Neuron (in vitro differentiated cells): ENCODE results near the gene RAD21L1.

Experiments
- H2AFZ ChIP-seq: one replicate; pipeline ENCODE4 v1.6.1; 2013; ENCODE audit warnings: low read depth, mild to moderate bottlenecking, inconsistent platforms, low read length, moderate library complexity
- H3K27me3 ChIP-seq: one replicate; pipeline ENCODE4 v1.6.1; 2013; ENCODE audit warnings: low read length; ENCODE audit not compliant: insufficient read depth
- H3K36me3 ChIP-seq: one replicate; pipeline ENCODE4 v1.6.1; 2013; ENCODE audit warnings: low read length; ENCODE audit not compliant: insufficient read depth
- H3K4me1 ChIP-seq: one replicate; pipeline ENCODE4 v1.6.1; 2013; ENCODE audit warnings: low read length; ENCODE audit not compliant: insufficient read depth
- H3K4me3 ChIP-seq: 2 replicates; pipeline ENCODE4 v1.5.1; 2013; ENCODE audit warnings: mild to moderate bottlenecking, low read length, moderate library complexity
- H3K9me3 ChIP-seq: one replicate; pipeline ENCODE4 v1.6.1; 2013; ENCODE audit warnings: low read length

RAD21L1 gene

DNA sequence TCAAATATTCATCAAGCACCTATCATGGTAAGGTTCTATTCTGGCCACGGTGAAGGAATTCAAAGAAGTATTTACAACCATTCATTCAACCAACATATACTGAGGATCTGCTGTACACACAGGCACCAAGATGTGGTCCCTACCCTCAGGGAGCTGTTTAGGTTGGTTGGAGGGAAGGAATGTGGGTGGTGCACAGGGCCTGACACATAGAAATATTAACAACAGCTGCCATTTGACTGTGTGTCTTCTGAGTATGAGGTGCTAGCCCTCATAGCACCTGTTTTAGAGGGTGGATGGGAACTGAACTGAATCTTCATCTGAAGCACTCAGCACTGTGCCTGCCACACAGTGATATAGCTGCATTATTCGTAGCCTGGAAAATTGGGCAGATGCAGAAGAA lies 47.5 kb downstream of the RAD21L1 start:
- no peak overlapping the region for H3K4me3 ChIP-seq
- H3K27me3 ChIP-seq: peaks cover 34% of the 10 kb centered on the region
- H3K4me1 ChIP-seq: no peaks in the 10 kb centered on the region
- H2AFZ ChIP-seq: no peak overlapping the region
- no peaks in the 10 kb centered on the region for H3K9me3 ChIP-seq
- H3K36me3 ChIP-seq: no peaks in the 10 kb centered on the region

DNA sequence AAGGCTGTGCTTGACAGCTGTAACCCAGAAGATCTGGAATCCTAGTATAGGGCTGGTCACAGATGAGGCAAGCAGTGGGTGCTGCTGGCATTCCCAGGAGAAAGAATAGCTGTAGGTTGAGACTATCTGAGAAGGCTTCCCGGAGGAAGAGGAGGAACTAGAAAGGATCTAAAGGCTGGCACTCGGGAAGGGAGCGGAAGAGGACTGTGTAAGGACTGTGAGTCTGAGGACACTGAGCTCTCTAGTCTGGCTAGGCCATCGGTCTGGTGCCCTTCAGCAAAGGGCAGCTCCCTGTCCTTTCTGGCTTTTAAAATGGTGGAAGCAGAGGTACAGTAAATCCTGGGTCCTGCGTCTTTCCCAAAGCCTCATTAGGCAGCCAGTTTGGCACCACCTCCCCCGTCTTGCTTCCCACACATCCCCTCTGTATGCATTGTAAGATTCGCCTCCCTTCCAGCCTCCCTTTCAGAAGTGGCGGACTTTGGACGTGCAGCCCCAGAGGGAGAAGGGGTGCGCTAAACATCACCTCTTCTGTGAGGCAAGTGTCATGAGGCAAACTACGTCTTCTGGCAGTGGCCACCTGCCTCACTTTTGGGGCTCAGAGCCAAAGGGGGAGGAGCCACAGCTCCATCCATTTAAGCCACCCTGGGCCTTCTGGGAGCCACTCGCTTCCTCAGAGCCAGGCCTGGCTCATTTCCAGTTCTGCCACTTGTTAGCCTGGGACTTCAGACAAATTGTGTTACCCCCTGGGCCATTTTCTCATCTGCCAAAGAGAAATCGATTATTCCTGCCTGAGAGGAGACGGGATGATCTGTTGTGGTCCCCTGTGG lies 48.9 kb downstream of the RAD21L1 start:
- H3K4me1 ChIP-seq: no peaks in the 10 kb centered on the region
- no peak overlapping the region for H3K4me3 ChIP-seq
- peaks cover 34% of the 10 kb centered on the region for H3K27me3 ChIP-seq
- H3K36me3 ChIP-seq: no peaks in the 10 kb centered on the region
- no peak overlapping the region for H2AFZ ChIP-seq
- no peaks in the 10 kb centered on the region for H3K9me3 ChIP-seq

DNA sequence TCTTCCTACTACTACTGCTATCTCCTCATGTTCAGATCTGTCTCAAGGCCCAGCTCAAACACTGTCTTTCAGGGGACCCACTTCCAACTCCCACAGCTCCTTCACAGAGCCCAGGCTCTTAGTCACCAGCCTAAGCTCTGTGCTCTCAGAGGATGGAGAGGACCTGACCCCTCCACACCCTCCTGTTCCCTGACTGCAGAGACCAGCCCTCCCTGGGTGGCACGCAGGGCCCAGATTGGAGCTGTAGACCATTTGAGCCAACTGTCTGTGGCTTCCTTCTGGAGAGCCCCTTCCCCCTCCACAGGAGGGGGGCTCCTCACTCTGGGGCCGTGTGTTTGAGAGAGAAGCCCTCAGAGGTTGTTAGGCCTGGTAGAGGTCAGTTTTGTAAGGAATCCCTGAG lies 50.1 kb downstream of the RAD21L1 start:
- H2AFZ ChIP-seq: no peak overlapping the region
- no peaks in the 10 kb centered on the region for H3K4me1 ChIP-seq
- H3K27me3 ChIP-seq: peaks cover 43% of the 10 kb centered on the region
- no peaks in the 10 kb centered on the region for H3K36me3 ChIP-seq
- no peak overlapping the region for H3K4me3 ChIP-seq
- no peaks in the 10 kb centered on the region for H3K9me3 ChIP-seq

DNA sequence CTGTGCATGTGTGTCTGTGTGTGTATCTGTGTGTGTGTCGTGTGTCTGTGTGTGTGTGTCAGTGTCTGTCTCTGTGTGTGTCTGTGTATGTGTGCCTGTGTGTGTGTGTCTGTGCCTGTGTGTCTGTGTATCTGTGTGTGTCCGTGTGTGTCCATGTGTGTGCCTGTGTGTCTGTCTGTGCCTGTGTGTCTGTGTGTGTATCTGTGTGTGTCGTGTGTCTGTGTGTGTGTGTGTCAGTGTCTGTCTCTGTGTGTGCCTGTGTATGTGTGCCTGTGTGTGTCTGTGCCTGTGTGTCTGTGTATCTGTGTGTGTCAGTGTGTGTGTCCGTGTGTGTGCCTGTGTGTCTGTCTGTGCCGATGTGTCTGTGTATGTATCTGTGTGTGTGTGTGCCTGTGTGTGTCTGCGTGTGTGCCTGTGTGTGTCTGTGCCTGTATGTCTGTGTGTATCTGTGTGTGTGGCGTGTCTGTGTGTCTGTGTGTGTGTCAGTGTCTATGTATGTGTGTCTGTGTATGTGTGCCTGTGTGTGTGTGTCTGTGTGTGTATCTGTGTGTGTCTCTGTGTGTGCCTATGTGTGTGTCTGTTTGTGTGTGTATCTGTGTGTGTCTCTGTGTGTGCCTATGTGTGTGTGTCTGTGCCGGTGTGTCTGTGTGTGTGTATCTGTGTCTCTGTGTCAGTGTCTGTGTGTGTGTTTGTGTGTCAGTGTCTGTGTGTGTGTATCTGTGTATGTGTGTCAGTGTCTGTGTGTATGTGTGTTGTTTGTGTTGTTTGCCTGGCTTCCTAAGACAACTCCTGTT lies 51.9 kb downstream of the RAD21L1 start:
- H2AFZ ChIP-seq: no peak overlapping the region
- peaks cover 55% of the 10 kb centered on the region for H3K27me3 ChIP-seq
- H3K9me3 ChIP-seq: no peaks in the 10 kb centered on the region
- H3K36me3 ChIP-seq: no peaks in the 10 kb centered on the region
- no peaks in the 10 kb centered on the region for H3K4me1 ChIP-seq
- H3K4me3 ChIP-seq: no peak overlapping the region

DNA sequence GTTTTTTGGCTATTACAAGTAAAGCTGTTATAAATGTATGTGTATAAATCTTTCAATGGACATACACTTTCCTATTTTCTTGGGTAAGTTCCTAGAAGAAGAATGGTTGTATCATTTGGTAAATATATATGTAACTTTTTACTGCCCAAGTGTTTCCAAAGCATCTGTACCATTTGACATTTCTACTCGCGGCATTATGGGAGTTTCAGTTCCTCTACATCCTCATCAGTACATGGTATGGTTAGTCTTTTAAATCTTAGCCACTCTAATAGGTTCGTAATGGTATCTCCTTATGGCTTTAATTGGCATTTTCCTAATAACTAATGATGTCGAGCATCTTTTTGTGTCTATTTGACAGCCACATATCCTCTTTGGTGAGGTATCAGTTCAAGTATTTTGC lies 53.1 kb downstream of the RAD21L1 start:
- Histone ChIP-seq H3K4me1 (no peaks in the 10 kb centered on the region), H2AFZ (no peak overlapping the region), H3K9me3 (no peaks in the 10 kb centered on the region), H3K4me3 (no peak overlapping the region), H3K27me3 (peaks cover 55% of the 10 kb centered on the region), H3K36me3 (no peaks in the 10 kb centered on the region)

DNA sequence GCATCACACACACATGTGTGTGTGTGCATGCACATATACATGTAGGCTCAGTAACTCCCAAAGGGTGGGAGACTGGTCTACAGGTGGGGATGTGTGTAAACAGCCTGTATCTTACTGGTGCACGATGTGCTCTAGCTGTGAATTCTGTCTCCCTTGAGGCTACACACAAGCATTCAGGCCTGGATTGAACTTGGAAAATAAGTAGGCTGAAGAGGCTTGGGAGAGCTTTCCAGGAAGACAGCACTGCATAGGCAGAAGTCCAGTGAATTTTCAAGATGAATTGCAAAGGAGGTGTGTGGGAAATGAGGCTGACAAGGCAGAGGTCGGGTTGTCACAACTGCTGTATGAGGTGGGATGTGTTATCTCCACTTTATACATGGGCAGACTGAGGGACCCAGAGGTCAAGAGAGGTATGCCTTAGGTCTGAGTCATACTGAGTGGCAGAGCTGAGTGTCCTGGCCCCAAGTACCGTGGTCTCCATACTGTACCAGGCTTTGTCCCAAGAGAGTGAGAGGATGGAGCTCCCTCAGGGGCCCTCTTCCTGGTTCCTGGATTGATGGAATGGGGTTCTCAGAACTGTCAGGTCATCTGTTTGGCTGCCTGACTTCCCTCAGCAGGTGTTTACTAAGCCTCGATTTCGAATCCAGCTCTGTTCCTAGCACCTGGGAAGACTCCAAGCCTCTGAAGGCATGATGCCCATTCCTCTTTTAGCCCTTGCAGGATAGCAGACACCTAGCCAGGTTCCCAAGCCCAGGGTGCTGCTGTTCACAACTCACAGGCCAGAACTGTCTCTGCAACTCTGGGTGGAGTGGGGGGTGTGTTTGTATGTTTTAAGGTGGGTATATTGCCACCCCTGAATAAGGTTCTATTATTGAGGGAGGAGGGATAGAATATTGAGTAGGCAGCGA lies 54.6 kb downstream of the RAD21L1 start:
- Histone ChIP-seq H3K36me3 (no peaks in the 10 kb centered on the region), H3K27me3 (peaks cover 56% of the 10 kb centered on the region), H3K9me3 (no peaks in the 10 kb centered on the region), H2AFZ (no peak overlapping the region), H3K4me1 (no peaks in the 10 kb centered on the region), H3K4me3 (no peak overlapping the region)

DNA sequence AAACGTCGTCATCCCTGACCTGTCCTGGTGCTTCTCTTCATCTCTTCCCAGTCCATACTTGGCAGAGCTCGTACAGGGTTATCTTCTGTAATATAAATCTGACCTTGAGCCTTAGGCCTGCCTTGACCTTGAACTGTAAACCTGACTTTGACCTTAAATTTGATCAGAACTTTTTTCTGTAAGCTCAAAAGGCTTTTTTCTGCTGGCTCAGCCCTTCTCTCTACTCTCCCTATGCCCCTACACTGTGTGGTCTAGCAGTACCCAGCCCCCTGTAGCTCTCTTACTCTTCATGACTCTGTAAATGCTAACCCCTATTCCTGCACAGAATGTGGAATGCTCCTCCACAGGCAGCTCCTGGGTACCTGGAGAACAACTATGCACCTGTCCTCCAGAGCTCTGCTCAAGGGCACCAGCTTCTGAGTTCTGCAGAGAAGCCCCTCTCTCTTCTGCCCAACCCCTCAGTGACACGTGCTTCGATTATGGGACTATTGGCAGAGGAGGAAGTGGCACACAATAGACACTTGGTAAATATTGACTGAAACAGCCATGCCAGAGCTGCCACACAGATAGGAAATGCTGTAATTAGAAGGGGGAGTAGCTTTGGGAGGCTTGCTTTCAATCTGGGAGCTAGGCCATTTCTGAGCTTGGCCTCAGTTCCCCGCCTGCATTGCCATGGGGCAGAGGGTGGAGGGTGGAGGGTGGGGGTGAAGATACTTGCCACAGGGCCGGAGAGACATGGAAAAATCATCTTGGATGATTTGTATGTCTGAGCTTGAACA lies 55.6 kb downstream of the RAD21L1 start:
- Histone ChIP-seq H2AFZ (no peak overlapping the region), H3K4me1 (no peaks in the 10 kb centered on the region), H3K9me3 (no peaks in the 10 kb centered on the region), H3K4me3 (no peak overlapping the region), H3K36me3 (no peaks in the 10 kb centered on the region), H3K27me3 (peaks cover 54% of the 10 kb centered on the region)

DNA sequence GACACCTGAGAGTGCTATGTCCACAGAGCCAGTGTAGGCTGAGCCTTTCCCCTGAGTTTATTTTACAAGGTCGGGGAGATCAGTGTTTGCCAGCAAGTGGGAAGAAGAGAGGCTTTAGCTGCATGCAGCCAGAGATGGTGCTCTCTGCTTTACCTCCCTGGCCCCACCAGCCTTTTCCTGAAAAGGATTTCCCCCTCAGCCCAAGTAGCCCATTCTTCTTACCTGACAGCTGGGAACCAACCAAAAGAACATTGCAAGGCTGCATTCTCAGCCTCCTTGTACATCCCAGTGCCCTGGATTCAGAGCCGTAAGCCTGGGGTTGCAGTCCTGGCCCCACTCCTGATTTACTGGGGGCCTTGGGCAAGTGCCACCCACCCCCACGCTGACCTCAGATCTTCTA lies 57.1 kb downstream of the RAD21L1 start:
- H2AFZ ChIP-seq: no peak overlapping the region
- H3K27me3 ChIP-seq: peaks cover 51% of the 10 kb centered on the region
- H3K4me3 ChIP-seq: no peak overlapping the region
- H3K4me1 ChIP-seq: no peaks in the 10 kb centered on the region
- no peaks in the 10 kb centered on the region for H3K36me3 ChIP-seq
- no peaks in the 10 kb centered on the region for H3K9me3 ChIP-seq

DNA sequence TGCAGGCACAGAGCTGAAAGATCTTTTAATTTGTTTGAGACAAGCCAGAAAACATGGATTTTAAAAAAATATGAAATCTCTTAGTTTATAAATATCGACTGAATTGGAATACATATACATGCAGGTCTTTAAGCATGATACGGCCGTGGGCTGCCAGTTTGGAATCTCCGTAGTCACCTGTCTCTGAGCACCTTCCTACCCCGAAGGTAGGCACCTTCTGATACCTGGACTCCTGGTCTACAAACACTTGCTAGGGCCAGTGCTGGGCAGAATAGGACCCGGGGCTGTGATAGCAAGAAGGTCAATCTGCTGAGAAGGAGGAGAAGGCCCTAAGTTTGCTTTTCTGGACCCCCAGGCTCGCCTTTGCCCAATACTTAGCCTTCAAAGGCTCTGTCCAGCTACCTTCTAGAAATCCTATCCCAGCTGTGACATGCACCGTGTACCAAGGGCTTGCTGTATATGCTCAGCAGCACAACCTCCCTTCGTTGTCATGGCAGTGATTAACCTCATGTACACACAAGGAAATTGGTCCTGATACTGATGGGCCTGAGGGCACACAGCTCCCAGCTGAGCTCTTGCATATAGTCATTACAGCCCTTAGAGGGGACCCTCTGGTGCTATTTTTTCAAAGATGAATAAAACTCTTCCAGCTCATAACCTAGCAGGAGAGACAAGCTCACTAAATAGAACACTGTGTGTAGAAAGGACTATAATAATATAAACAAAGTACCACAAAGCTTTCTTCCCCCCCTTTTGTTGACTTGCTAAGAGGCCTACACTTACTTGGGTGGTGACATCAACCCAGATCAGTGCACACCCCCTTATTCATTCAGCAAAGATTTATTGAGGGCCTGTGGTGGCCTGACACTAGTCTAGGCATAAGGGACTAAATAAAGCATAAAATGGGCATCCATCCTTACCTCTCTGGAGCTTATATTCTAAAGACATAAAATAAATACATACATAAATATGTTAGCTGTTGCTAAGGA lies 58.0 kb downstream of the RAD21L1 start:
- no peak overlapping the region for H2AFZ ChIP-seq
- no peak overlapping the region for H3K4me3 ChIP-seq
- no peaks in the 10 kb centered on the region for H3K4me1 ChIP-seq
- no peaks in the 10 kb centered on the region for H3K36me3 ChIP-seq
- H3K9me3 ChIP-seq: no peaks in the 10 kb centered on the region
- peaks cover 51% of the 10 kb centered on the region for H3K27me3 ChIP-seq

DNA sequence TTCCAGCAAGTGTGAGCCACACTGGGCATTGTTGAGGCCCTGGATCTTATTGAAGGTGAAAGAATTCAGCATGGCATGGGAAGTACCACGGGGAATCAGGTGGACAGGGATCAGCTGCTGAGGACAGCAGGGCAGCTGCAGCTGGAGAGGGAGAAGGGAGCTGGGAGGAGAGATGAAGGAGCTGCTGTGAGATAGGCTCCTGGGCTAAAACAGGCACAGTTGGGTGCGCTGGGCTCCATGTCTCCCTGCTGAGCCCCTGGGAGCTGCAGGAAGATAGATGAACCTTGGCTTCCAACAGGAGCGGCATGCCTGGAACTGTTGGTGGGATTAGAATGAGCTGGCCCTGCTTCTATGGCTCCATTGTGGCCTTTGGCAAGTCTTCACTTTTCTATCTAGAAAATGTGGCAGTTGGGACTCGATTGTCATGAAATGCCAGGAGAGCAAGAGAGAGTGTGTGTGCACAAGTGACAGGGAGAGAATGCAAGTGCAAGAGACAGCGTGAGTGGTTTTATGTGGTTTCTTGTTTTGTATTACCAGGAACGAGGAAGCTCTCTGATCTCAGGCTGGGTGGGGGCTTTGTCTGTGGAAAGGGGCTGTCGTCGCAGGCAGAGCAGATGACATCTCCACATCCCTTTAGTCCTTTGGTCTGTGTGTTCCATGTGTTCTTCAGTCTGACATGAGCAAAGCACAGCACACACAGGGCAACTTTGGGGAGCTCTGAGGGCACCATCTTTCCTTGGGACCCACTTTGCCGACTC lies 60.6 kb downstream of the RAD21L1 start:
- Histone ChIP-seq H2AFZ (no peak overlapping the region), H3K4me1 (no peaks in the 10 kb centered on the region), H3K36me3 (no peaks in the 10 kb centered on the region), H3K4me3 (no peak overlapping the region), H3K9me3 (no peaks in the 10 kb centered on the region), H3K27me3 (peaks cover 37% of the 10 kb centered on the region)

DNA sequence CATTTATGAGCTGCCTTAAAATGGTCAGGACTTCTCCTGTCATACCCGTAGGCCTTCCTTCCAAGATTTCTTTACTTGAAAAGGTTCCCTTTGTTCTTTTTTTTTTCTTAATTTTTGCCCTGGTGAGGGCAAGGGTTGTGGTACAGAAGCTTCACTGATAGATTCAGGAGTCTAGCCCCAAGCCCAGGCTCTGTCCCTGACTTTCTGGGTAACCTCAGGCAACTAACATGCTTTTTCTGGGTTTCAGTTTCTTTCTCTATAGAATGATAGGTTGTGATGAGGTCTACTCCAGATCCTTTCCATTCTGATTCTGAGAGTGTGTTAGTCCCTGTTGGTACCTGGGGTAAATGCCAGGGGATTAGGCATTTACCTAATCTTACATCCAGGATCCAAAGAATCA lies 61.5 kb downstream of the RAD21L1 start:
- Histone ChIP-seq H3K4me3 (no peak overlapping the region), H3K9me3 (no peaks in the 10 kb centered on the region), H2AFZ (no peak overlapping the region), H3K36me3 (no peaks in the 10 kb centered on the region), H3K4me1 (no peaks in the 10 kb centered on the region), H3K27me3 (peaks cover 38% of the 10 kb centered on the region)
